Glutamatergic neuron (in vitro differentiated cells): ENCODE results near the gene TMEM40. TPM values are rescaled to one million over a fixed set of nuclear protein-coding genes. Genes with fewer than 3 reads are reported as not detected.
A peak's percentile ranks its signal among the peaks of the same experiment; 100 is the strongest.

Source experiments
- DNase-seq: peaks from one replicate; pipeline ENCODE4 v3.0.0; 2022
- H3K27ac Mint-ChIP-seq: one replicate; pipeline ENCODE4 v1.8.0; 2020; ENCODE audit warnings: mild to moderate bottlenecking, mixed read lengths, inconsistent platforms; ENCODE audit not compliant: unreplicated experiment
- H3K27me3 Mint-ChIP-seq: one replicate; pipeline ENCODE4 v1.8.0; 2020; ENCODE audit warnings: mild to moderate bottlenecking, moderate library complexity, mixed read lengths, inconsistent platforms; ENCODE audit not compliant: unreplicated experiment
- H3K36me3 Mint-ChIP-seq: one replicate; pipeline ENCODE4 v1.8.0; 2020; ENCODE audit warnings: mild to moderate bottlenecking, mixed read lengths, inconsistent platforms; ENCODE audit not compliant: unreplicated experiment
- H3K4me1 Mint-ChIP-seq: one replicate; pipeline ENCODE4 v1.8.0; 2020; ENCODE audit warnings: mild to moderate bottlenecking, low read depth, mixed read lengths, inconsistent platforms; ENCODE audit not compliant: unreplicated experiment
- H3K4me3 Mint-ChIP-seq: one replicate; pipeline ENCODE4 v1.8.0; 2020; ENCODE audit warnings: mild to moderate bottlenecking, mixed read lengths, inconsistent platforms; ENCODE audit not compliant: unreplicated experiment
- H3K9me3 Mint-ChIP-seq: one replicate; pipeline ENCODE4 v1.8.0; 2020; ENCODE audit warnings: mild to moderate bottlenecking, moderate library complexity, mixed read lengths, inconsistent platforms; ENCODE audit not compliant: unreplicated experiment
- CTCF ChIP-seq: fragments of 200-600 bp; sonication (generic); IDR thresholded peaks from one replicate; pipeline ENCODE4 v1.5.0; 2021; ENCODE audit not compliant: partially characterized antibody, unreplicated experiment
- total RNA-seq: library from RNA; stranded (reverse); fragmentation: NEBNext Ultra II Directional; extraction: Animal tissue kit (Norgen Biotek cat#: 25700); gene quantifications from one replicate; pipeline ENCODE4 v1.2.1, GENCODE V29; 2021; ENCODE audit not compliant: unreplicated experiment

TMEM40 gene
- total RNA-seq, 1 donor from 2014 or later, result not detected

GRCh38 chr3:12771236-12771635 is 12.2 kb upstream of the TMEM40 start:
- no peak overlapping the region for H3K4me3 Mint-ChIP-seq
- peaks cover 11% of the 10 kb centered on the region for H3K27me3 Mint-ChIP-seq
- H3K27ac Mint-ChIP-seq, result no peak overlapping the region
- TF ChIP-seq CTCF, result no peak
- H3K36me3 Mint-ChIP-seq, result peaks cover 5% of the 10 kb centered on the region
- no peak for DNase-seq
- no peaks in the 10 kb centered on the region for H3K4me1 Mint-ChIP-seq
- H3K9me3 Mint-ChIP-seq, result peaks cover 1% of the 10 kb centered on the region

GRCh38 chr3:12769761-12770160 is 10.7 kb upstream of the TMEM40 start:
- no peak for DNase-seq
- no peak overlapping the region for H3K27ac Mint-ChIP-seq
- no peak overlapping the region for H3K4me3 Mint-ChIP-seq
- peaks cover 11% of the 10 kb centered on the region for H3K27me3 Mint-ChIP-seq
- TF ChIP-seq CTCF, result no peak
- H3K4me1 Mint-ChIP-seq, result no peaks in the 10 kb centered on the region
- no peaks in the 10 kb centered on the region for H3K9me3 Mint-ChIP-seq
- H3K36me3 Mint-ChIP-seq, result peaks cover 5% of the 10 kb centered on the region

GRCh38 chr3:12768579-12769527 is 9.8 kb upstream of the TMEM40 start:
- Mint-ChIP-seq H3K27ac (no peak overlapping the region), H3K4me1 (no peaks in the 10 kb centered on the region), H3K27me3 (peaks cover 11% of the 10 kb centered on the region), H3K36me3 (peaks cover 5% of the 10 kb centered on the region), H3K9me3 (no peaks in the 10 kb centered on the region), H3K4me3 (no peak overlapping the region)
- peak; percentile 34 for DNase-seq
- TF ChIP-seq CTCF, result no peak

- Mint-ChIP-seq H3K36me3 (peaks cover 5% of the 10 kb centered on the region), H3K4me3 (no peak overlapping the region), H3K9me3 (no peaks in the 10 kb centered on the region), H3K4me1 (no peaks in the 10 kb centered on the region), H3K27me3 (peaks cover 13% of the 10 kb centered on the region), H3K27ac (no peak overlapping the region)
- DNase-seq, result no peak
- TF ChIP-seq CTCF, result no peak
Measured at GRCh38 chr3:12766541-12766940, 7.5 kb upstream of the TMEM40 start.

GRCh38 chr3:12764171-12764776 is 5.2 kb upstream of the TMEM40 start:
- Mint-ChIP-seq H3K27me3 (peaks cover 14% of the 10 kb centered on the region), H3K27ac (no peak overlapping the region), H3K9me3 (no peaks in the 10 kb centered on the region), H3K36me3 (peaks cover 5% of the 10 kb centered on the region), H3K4me3 (no peak overlapping the region), H3K4me1 (peaks cover 9% of the 10 kb centered on the region)
- no peak for DNase-seq
- no peak for TF ChIP-seq CTCF
